ENCODE results near the gene PDLIM5.

PDLIM5 gene

GRCh38 chr4:94426783-94427182, 25.0 kb upstream of the PDLIM5 start:
- DNase-seq (ENCODE audit: low read depth): no peak

- no peak for DNase-seq (ENCODE audit: low read depth)
Observed at GRCh38 chr4:94428884-94429283, 22.9 kb upstream of the PDLIM5 start.

GRCh38 chr4:94430406-94430805, 21.3 kb upstream of the PDLIM5 start:
- no peak for DNase-seq (ENCODE audit: low read depth)

- DNase-seq (ENCODE audit: low read depth): no peak
Observed at GRCh38 chr4:94431388-94431787, 20.4 kb upstream of the PDLIM5 start.

GRCh38 chr4:94434505-94434904, 17.2 kb upstream of the PDLIM5 start:
- DNase-seq (ENCODE audit: low read depth): no peak

GRCh38 chr4:94435874-94436273, 15.9 kb upstream of the PDLIM5 start:
- DNase-seq (ENCODE audit: low read depth): no peak

- no peak for DNase-seq (ENCODE audit: low read depth)
Observed at GRCh38 chr4:94436512-94436911, 15.2 kb upstream of the PDLIM5 start.

GRCh38 chr4:94439606-94440005, 12.1 kb upstream of the PDLIM5 start:
- no peak for DNase-seq (ENCODE audit: low read depth)

- DNase-seq (ENCODE audit: low read depth): no peak
Observed at GRCh38 chr4:94441838-94442237, 9.9 kb upstream of the PDLIM5 start.

GRCh38 chr4:94442251-94442650, 9.5 kb upstream of the PDLIM5 start:
- no peak for DNase-seq (ENCODE audit: low read depth)

- DNase-seq (ENCODE audit: low read depth): peak; percentile 91
Observed at GRCh38 chr4:94446386-94446785, 5.4 kb upstream of the PDLIM5 start.

GRCh38 chr4:94447754-94448411, 3.9 kb upstream of the PDLIM5 start:
- no peak for DNase-seq (ENCODE audit: low read depth)

- DNase-seq (ENCODE audit: low read depth): no peak
Observed at GRCh38 chr4:94448815-94449375, 2.8 kb upstream of the PDLIM5 start.

- DNase-seq (ENCODE audit: low read depth): no peak
Observed at GRCh38 chr4:94451051-94451694, 569 bp upstream of the PDLIM5 start.

- peak; percentile 84 for DNase-seq (ENCODE audit: low read depth)
Observed at GRCh38 chr4:94452476-94453371, 982 bp downstream of the PDLIM5 start.

- DNase-seq (ENCODE audit: low read depth): no peak
Observed at GRCh38 chr4:94453391-94453963, 1.7 kb downstream of the PDLIM5 start.

GRCh38 chr4:94454405-94454804, 2.7 kb downstream of the PDLIM5 start:
- no peak for DNase-seq (ENCODE audit: low read depth)

- peak; percentile 85 for DNase-seq (ENCODE audit: low read depth)
Observed at GRCh38 chr4:94455081-94455480, 3.3 kb downstream of the PDLIM5 start.

- DNase-seq (ENCODE audit: low read depth): no peak
Observed at GRCh38 chr4:94457692-94458106, 6.0 kb downstream of the PDLIM5 start.

- DNase-seq (ENCODE audit: low read depth): no peak
Observed at GRCh38 chr4:94458682-94459081, 6.9 kb downstream of the PDLIM5 start.

- no peak for DNase-seq (ENCODE audit: low read depth)
Observed at GRCh38 chr4:94459462-94460161, 7.9 kb downstream of the PDLIM5 start.

- no peak for DNase-seq (ENCODE audit: low read depth)
Observed at GRCh38 chr4:94461506-94461905, 9.8 kb downstream of the PDLIM5 start.

Measured in stromal cell of bone marrow (primary cell).